Heart left ventricle (tissue), 16 donors: ENCODE data around the gene ELOVL3. TPM values are rescaled to one million over a fixed set of nuclear protein-coding genes. Genes with fewer than 3 reads are reported as not detected.
A peak's percentile ranks its signal among the peaks of the same experiment; 100 is the strongest.

Experiments
- ATAC-seq, 4 donors: fragments of 200-7000 bp; cut with Tn5 transposase; one replicate each; pipeline ENCODE4 v1.9.1; 2020 to 2022; ENCODE audit warnings: moderate library complexity in 4 of 4, mild to moderate bottlenecking in 3 of 4, moderate number of reproducible peaks in 1 of 4
- DNase-seq, 5 donors: peaks; one replicate each; pipeline ENCODE4 v3.0.0-alpha.2; 2020
- H3K27ac ChIP-seq, 12 donors: fragments of 200-600 bp; sonication (generic) in 4 of 12; one replicate each; pipeline versions ENCODE4 v1.5.0 to v1.8.0; 2016 to 2022; ENCODE audit warnings: mild to moderate bottlenecking in 2 of 12
- H3K27me3 ChIP-seq, 9 donors: fragments of 200-600 bp; sonication (generic) in 2 of 9; one replicate each; pipeline versions ENCODE4 v1.5.1 to v1.8.0; 2016 to 2022; ENCODE audit warnings: mild to moderate bottlenecking in 3 of 9
- H3K36me3 ChIP-seq, 9 donors: fragments of 200-600 bp; sonication (generic) in 2 of 9; one replicate each; pipeline versions ENCODE4 v1.5.0 to v1.8.0; 2018 to 2022; ENCODE audit warnings: mild to moderate bottlenecking in 2 of 9
- H3K4me1 ChIP-seq, 12 donors: fragments of 200-600 bp; sonication (generic) in 4 of 12; one replicate each; pipeline versions ENCODE4 v1.5.0 to v1.8.0; 2016 to 2022; ENCODE audit warnings: mild to moderate bottlenecking in 3 of 12
- H3K4me3 ChIP-seq, 12 donors: fragments of 200-600 bp; sonication (generic) in 4 of 12; one replicate each; pipeline versions ENCODE4 v1.5.0 to v1.8.0; 2017 to 2022; ENCODE audit warnings: mild to moderate bottlenecking in 9 of 12, moderate library complexity in 4 of 12
- H3K9me3 ChIP-seq, 12 donors: fragments of 200-600 bp; sonication (generic) in 4 of 12; one replicate each; pipeline versions ENCODE4 v1.5.0 to v1.8.0; 2016 to 2022; ENCODE audit warnings: mild to moderate bottlenecking in 1 of 12
- CTCF ChIP-seq, 12 donors: fragments of 200-600 bp; sonication (generic) in 4 of 12; IDR thresholded peaks; one replicate each; pipeline versions ENCODE4 v1.5.0 to v1.8.0; 2018 to 2022; ENCODE audit warnings: antibody characterized with exemption in 12 of 12, mild to moderate bottlenecking in 5 of 12
- POLR2A ChIP-seq, 2 donors: fragments of 450-650 bp; IDR thresholded peaks; one replicate each; pipeline ENCODE4 v1.6.1; 2017; ENCODE audit warnings: antibody characterized with exemption in 2 of 2, mild to moderate bottlenecking in 2 of 2, moderate library complexity in 2 of 2
- WGBS, 4 donors: extraction: QIAGEN DNeasy Blood & Tissue Kit in 2 of 4; methylation state at CpG; one replicate each; pipeline versions ENCODE4 v1.1.5 to v1.1.7; 2013 to 2018; 5-methylcytosine and 5-hydroxymethylcytosine counted together
- intact Hi-C, 10 donors: fragments of 100-400 bp; cut with DNase I; formaldehyde crosslinking; loops; one replicate each; pipeline versions ENCODE4 v1.11.1 to v1.14.2; 2022
- polyA plus RNA-seq, 2 donors: library from polyadenylated mRNA; stranded (reverse); fragments of 200-250 nt; gene quantifications; one replicate each; pipeline ENCODE4 v1.2.3, GENCODE V29; 2013
- total RNA-seq, 9 donors: library from RNA; depleted of rRNA in 2 of 9; stranded (reverse); fragments of >200 nt in 2 of 9; fragmentation: NEBNext Ultra II Directional in 3 of 9; extraction: Animal tissue kit (Norgen Biotek cat#: 25700) in 3 of 9; gene quantifications; one replicate each; pipeline versions ENCODE4 v1.1.0 to v1.2.4, GENCODE V29; 2016 to 2023
- donor health status: ischemic (EF 13 %, LVEDD 7.1; RV severe dilation, severe dysfunction).
- donor health status: healthy with polysubstance abuse.
- donor health status: DM: no; HTN: yes; CAD: no.
- donor health status: DM: no; HTN: no; CAD: no.
- donor health status: ischemic (EF 25% LVEDD 6.9; RV normal size, moderate dysfunction).
- donor health status: ischemic (EF 25% LVEDD 5.7; RV mildly dilated, moderate dysfunction).
- donor health status: healthy.
- donor health status: DM: yes; HTN: yes; CAD: no.
- donor health status: ischemic (EF 35%, LVEDD 5.7; RV mildly dilated, moderate dysfunction).
- donor health status: nonischemic (EF 11% LVEDD 7.7; RV severe dilation, severe dysfunction).
- donor health status: DM: yes; HTN: yes; CAD: no.
- donor health status: PGD.
- donor health status: ischemic (EF 29% LVEDD 5.4; RV normal size, mild dysfunction).
- donor health status: nonischemic (EF 23%, LVEDD 6.1; RV moderate dilation, normal function).

The ELOVL3 gene
- total and polyA plus RNA-seq, 11 donors = 0.17 to 0.25 (median 0.20) TPM; not detected in 8

- TF ChIP-seq CTCF (IDR thresholded peaks at IDR 0.05) (no peak), POLR2A (IDR thresholded peaks at IDR 0.05) (no peak)
- peak overlapping the region in 2 of 12 donors; percentile 8 to 28 for H3K27ac ChIP-seq
- no peak for DNase-seq
- no peak overlapping the region for H3K4me3 ChIP-seq
- H3K4me1 ChIP-seq = peaks cover 7 to 73% (median 32%) of the 10 kb centered on the region in 12 donors
- no peak for ATAC-seq
- H3K9me3 ChIP-seq = no peaks in the 10 kb centered on the region
- no peaks in the 10 kb centered on the region for H3K27me3 ChIP-seq
- peaks cover 0 to 28% (median 0%) of the 10 kb centered on the region in 9 donors for H3K36me3 ChIP-seq
- intact Hi-C loops = no loop called here
These were observed 42.3 kb downstream of the ELOVL3 start for GRCh38 chr10:102268375-102268888.

- no peak for TF ChIP-seq CTCF (IDR thresholded peaks at IDR 0.05)
- TF ChIP-seq POLR2A (IDR thresholded peaks at IDR 0.05) = no peak
- ATAC-seq (peak in 2 of 4 donors; percentile 11 to 44), DNase-seq (no peak)
- H3K4me1 ChIP-seq = peaks cover 7 to 73% (median 34%) of the 10 kb centered on the region in 12 donors
- intact Hi-C loops = no loop called here
- H3K27ac ChIP-seq = peak overlapping the region in 3 of 12 donors; percentile 0 to 25 (median 8)
- WGBS, 4 donors = 31 to 59% (median 47%) methylated on average over 3 of the region's 3 CpGs
- H3K27me3 ChIP-seq = no peaks in the 10 kb centered on the region
- no peaks in the 10 kb centered on the region for H3K9me3 ChIP-seq
- H3K4me3 ChIP-seq = no peak overlapping the region
- H3K36me3 ChIP-seq = peaks cover 0 to 23% (median 0%) of the 10 kb centered on the region in 9 donors
These were observed 42.9 kb downstream of the ELOVL3 start for GRCh38 chr10:102269017-102269416.

GRCh38 chr10:102274062-102274461, 48.0 kb downstream of the ELOVL3 start:
- 41 to 51% (median 50%) methylated on average over 1 of the region's 1 CpG for WGBS, 4 donors

GRCh38 chr10:102275343-102275742, 49.2 kb downstream of the ELOVL3 start:
- intact Hi-C loops = no loop called here
- no peak overlapping the region for H3K27ac ChIP-seq
- H3K27me3 ChIP-seq = no peaks in the 10 kb centered on the region
- no peaks in the 10 kb centered on the region for H3K9me3 ChIP-seq
- peaks cover 0 to 17% (median 3%) of the 10 kb centered on the region in 9 donors for H3K36me3 ChIP-seq
- ATAC-seq (no peak), DNase-seq (no peak)
- TF ChIP-seq POLR2A (IDR thresholded peaks at IDR 0.05) (no peak), CTCF (IDR thresholded peaks at IDR 0.05) (no peak)
- 57 to 83% (median 72%) methylated on average over 2 of the region's 2 CpGs for WGBS, 4 donors
- no peak overlapping the region for H3K4me3 ChIP-seq
- peaks cover 0 to 53% (median 33%) of the 10 kb centered on the region in 12 donors for H3K4me1 ChIP-seq

More at GRCh38 chr10:102274062-102274461, 48.0 kb downstream of the ELOVL3 start:
- Histone ChIP-seq H3K36me3 (peaks cover 0 to 21% (median 3%) of the 10 kb centered on the region in 9 donors), H3K9me3 (no peaks in the 10 kb centered on the region), H3K27me3 (no peaks in the 10 kb centered on the region), H3K4me1 (peaks cover 0 to 49% (median 25%) of the 10 kb centered on the region in 12 donors), H3K4me3 (no peak overlapping the region), H3K27ac (peak overlapping the region in 1 of 12 donors; percentile 4)
- intact Hi-C loops = no loop called here
- DNase-seq = no peak
- no peak for TF ChIP-seq CTCF (IDR thresholded peaks at IDR 0.05)
- no peak for TF ChIP-seq POLR2A (IDR thresholded peaks at IDR 0.05)
- ATAC-seq = peak in 3 of 4 donors; percentile 30 to 46 (median 42)
